Stimulated activated CD8-positive, alpha-beta memory T cell treated with anti-CD3 and anti-CD28 coated beads, Interleukin-7, amount 100 ng/mL, for 4 hours (primary cell): ENCODE data around the gene USP47.

Experiments used
- DNase-seq, 2 donors: peaks; one replicate each; pipeline ENCODE4 v3.0.0-alpha.2; 2020; ENCODE audit warnings: low read depth in 2 of 2

USP47 gene

DNA sequence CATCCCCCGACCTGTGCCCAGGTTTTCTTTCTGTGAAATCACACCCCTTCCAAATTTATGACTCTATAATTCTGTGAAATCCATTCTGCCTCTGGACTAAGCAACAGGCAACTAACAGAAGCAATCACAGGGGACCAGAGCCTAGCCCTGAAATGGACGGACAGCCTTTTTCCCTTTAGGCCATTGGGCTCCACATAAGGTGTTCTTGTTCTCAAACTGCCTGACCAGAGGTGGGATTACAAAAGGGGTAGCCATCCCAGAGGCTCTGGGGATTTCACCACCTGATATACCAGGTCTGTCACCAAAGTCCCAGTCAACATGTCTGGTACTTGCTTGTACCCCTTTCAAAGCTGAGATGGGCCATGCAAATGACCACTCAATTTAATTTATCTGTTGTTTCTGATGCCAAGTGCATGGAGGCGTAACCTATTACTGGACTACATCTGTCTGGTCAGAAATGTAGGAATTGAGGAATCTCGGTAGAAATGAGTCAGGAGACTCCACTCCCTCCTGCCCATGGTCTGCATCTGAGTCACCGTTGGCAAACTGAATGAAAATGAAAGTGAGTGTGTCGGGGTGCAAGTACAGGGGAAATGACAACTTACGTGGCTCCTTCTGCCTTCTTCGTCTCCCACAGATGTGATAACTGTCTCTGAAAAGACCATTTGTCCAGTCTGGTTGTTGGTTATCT, 156.5 kb downstream of the USP47 start:
- no peak for DNase-seq

DNA sequence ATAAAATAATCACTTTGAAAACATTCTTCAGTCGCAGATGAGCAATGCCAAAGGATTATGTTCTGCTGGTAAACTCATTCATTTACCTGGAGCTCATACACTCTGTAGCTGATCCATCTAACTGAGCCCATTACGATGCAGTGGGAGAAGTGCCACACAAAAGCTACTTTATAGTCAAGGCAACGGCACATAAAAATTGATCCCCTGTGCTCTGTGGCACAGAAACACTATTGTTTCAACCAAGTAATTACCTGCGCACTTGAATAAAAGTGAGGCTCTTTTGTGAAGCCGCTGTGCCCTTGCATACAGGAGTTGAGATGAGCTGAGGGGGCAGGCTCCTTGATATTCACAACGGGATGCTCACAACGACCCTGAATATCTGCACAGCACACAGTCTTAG, 159.4 kb downstream of the USP47 start:
- no peak for DNase-seq

DNA sequence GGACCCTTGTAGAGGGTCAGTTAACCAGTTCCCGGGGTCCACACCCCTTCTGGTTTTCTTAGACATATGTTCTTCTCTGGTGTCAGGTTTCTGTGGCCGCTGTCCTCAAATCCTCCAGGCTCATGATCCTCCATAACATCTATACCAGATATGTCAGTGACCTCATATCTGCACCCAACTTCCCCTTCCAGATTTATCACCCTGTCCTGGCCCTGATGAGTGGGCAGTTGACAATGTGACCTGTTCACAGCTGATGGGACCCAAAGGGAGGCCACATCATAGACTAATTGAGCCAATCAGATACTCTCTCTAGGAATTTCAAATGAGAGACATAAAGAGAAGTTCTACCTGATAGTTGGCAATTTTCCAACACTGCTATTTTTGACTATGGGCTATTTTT, 161.6 kb downstream of the USP47 start:
- DNase-seq = no peak

DNA sequence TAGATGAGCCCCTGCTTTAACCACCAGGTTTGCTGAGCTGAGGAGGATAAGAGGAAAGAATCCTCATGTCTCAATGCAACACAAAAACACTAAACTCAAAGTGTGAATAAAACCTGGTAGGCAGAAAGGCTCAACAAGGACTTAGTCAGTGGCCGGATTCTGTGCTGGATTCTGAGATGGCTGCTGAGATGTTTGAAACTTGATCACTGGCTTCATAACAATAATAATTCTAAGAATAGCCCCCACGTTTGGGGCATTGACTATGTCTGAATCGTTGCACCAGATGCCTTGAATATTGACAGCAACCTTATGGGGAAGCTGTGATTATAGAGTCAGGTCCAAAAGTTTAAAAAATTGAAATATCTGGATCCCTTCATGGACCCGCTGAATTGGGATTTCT, 162.0 kb downstream of the USP47 start:
- DNase-seq = no peak

DNA sequence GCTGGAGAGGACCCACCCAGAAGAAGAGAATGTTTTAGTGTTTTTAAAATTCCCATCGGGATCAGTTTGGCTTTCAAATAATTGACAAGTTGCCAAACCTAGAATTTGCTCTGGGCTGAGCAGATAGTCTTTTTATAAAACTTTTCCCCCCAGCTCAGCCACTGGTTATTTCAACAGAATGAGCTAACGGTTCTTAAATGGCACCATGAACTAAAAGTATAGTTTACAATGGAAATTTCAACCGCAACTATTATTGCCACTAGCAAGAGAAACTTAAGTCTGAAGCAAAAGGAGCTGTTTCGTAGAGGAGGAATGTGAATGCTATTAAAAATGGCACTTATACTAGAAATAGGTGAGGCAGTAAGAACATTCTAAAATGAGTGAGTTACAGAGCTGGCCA, 163.3 kb downstream of the USP47 start:
- no peak for DNase-seq

DNA sequence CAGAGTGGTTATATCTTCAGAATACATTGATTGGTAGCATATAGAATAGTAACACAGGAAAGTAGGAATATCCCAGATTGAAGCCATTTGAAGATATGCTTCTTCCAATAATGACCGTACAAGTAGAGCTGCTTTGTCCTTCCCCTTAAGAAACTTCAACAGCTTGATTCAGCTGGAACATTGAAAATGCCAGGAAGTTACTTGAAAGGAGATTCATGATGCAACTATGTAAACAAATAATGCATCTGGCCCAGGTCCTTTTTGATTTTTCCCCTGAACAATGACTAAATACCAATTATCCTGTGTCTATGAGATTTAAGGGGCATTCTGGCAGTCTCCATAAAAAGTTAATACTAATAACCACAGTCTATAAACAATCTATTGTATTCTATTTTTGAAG, 163.7 kb downstream of the USP47 start:
- DNase-seq = no peak

DNA sequence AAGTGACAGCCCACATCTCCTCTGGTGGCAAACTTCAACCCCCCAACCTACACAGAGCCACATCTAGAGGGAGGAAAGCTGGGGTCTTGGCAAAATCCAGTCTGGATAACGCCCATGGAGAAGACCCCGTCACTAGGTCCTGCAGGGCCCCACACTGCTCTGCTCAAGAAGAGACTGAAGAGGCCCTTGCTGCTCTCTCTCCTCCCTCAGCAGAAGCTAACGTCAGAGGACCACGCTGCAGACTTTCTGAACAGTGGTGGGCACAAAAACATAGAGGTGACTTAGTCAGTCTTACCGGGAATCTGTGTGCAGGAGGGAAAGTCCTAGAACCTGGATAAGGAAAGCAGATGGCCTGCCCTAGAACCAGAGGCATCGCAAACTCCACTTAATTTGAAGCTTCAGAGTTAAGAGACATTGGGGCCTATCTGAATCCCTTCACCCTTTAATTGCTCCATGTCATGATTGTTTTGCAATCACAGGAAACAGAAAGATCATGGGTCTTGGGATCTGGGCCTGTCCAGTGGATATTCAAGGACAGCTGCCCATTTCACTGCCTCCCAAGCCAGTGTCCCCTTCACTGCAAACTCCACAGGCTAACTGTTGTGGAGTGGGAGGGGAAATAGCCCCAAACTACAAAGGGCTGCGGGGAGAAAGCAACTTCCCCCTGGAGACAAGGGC, 164.9 kb downstream of the USP47 start:
- DNase-seq = no peak

DNA sequence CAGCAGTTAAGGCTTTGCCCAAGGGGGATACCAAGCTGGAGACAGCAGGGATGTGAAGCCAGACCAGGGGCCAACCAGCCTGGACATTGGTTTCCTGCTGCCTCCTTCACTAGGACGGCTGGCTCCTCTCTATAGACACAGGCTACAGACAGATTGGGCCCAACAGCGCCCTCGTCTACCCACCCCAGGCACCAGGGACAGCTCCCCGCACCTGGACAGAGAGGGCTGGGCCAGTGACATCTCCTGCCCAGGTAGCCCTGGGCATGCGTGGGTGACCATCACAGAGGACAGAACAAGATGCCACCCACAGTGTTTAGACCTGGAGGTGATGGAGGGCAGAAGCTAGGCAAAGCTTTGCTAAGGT, 165.4 kb downstream of the USP47 start:
- DNase-seq = no peak

DNA sequence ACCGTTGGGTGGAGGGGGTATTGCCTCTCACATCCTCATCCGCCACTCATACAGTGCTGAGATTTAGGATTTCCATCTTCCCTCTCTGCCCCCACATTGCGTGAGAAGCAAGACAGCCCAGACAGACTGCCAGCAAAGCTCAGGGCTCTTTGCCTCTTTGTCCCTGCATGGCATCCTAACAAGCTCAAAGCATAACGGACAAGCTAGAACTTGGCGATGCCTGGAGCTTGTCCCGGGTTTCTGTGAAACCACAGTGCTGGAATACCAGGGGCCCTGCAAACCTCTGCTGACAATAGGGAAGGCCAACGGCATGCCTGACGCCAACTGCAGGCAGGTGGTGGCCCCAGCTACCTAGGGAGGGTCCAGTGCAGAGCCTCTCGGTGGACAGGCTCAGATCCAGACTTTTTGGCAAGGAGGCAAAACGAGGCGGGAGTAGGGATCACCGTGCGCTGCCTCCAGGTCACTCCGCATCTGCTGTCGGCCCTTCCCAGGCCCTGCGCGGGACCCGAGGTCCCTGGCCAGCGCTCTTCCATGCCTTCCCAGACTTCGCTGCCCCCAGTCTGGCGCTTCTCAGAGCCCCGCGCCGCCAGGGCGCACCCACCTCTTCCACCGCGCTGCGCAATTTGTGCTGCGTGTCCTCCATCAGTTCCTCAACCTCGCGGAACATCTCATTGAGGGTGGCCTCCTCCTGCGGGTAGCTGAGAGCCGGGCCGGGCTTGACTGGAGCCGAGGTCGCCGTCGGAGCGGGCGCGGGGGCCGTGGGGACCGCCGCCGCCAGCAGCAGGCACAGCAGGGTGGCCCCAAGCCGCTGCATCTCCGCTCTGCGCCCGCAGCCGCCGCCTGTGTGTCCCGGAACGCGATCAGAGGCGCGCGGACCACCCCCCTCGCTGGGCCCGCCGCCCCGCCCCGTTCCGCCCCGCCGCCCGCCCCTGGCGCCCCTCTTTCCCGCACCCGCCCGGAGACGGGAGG, 166.3 kb downstream of the USP47 start, which contains the start of gene DKK3:
Gene DKK3, minus strand, starts transcription at position 858 of the 969 bp plus-strand sequence. Its CDS starts 44 bp downstream, at position 814.
- DNase-seq = no peak
